ENCODE data around the gene PNPT1.

Gene PNPT1

DNA sequence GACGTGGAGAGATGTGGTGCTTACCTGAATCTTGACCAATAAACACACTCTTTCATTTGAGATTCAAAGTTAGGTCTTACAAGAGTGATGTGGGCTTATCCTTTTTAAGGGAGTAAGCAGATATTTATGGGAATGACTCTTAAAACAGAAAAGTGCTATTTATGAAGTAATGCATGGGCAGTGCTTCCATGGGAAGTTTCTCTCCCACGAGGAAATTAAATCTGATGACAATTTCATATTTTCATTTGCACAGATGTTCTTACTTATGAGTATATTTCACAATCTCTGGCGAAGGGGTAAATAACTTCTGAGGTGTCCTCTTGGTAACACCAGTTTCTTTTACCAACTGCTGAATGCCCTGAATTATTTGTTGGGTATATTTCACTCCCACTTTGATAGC, 21.0 kb downstream of the PNPT1 start:
- in situ Hi-C loops (cut with MboI; ENCODE audit: low sequenced_read_pairs): no loop called here

DNA sequence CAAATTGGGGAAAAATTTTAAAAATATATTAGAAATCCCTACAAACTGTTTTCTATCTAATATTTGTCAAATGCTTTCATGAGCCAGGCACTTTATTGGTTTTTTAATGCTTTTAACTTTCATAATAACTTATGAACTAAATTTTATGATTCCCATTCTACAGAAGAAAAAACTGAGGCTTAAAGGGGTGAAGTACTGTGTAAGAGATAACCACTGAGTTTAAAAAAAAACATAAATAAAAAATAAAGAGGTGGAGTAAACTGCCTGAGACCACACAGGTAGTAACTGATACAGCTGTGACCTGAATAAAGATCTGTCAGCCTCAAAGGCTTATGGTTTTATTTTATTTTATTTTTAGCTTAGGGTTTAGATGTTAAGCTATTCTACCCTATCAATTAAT, 24.7 kb downstream of the PNPT1 start:
- in situ Hi-C loops (cut with MboI; ENCODE audit: low sequenced_read_pairs): no loop called here

DNA sequence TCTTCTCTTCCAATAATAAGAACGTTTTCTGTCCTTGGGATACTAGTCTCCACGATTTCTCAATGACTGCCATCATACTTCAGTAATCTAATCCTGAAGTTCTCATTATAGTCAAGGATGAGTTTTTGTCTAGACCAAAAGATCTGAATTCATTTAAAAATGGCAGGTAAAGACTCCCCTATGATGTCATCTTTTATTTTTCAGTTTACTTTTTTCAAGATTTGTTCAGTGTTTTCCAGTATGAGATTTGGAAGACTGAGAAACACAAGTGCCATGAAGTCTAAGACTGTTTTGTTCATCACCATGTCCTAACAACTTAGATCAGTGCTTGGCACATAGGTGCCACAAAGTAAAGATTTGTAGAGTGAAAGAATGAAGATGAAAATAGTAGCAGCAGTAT, 40.4 kb downstream of the PNPT1 start:
- in situ Hi-C loops (cut with MboI; ENCODE audit: low sequenced_read_pairs): no loop called here

DNA sequence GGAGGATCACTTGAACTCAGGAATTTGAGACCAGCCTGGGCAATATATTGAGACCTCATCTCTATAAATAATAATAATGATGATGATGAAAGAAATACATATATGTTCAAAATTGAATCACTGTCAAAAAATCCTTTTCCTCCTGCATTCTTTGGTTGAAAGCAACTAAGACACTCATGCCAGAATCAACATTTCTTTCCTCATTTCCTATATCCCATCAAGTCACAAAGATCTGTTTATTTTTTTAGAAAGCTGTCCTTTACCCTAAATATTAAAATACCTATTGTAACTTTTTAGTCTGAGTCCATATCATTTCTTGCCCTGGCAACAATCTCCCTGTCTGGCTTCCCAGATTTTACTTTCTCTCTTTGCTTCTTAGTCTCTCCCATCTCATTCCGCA, 44.4 kb downstream of the PNPT1 start:
- in situ Hi-C loops (cut with MboI; ENCODE audit: low sequenced_read_pairs): no loop called here

DNA sequence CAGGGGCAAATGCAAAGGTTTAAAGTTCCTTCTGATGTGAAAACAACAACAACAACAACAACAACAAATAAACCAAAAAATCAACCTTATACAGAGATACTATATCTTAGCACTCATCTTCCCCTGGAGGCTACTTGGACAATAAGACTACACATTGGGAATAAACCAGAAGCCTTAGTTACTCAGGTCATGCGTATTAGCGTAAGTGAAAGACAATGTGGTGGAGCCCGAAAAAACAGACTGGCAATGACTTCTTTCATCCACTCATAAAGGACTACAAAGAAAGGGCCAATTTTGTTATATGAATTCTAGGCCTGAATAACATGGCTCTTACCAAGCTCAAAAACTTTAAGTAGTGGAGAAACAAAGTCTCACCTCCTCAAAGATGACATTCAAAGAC, 56.8 kb downstream of the PNPT1 start:
- in situ Hi-C loops (cut with MboI; ENCODE audit: low sequenced_read_pairs): no loop called here

DNA sequence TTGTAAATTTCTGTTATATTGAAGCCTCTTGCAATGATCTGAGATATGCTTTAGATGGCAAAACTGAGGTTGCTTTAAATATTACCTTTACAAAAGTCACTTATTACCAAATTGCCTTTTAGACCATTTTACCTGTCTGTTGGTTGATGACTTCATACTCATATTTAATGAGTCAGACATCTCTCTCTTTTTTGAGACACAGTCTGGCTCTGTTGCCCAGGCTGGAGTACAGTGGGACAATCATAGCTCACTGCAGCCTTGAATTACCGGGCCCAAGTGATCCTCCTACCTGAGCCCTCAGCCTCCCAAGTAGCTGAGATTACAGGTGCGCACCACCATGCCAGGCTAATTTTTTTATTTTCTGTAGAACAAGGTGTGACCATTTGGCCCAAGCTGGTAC, 64.7 kb downstream of the PNPT1 start:
- in situ Hi-C loops (cut with MboI; ENCODE audit: low sequenced_read_pairs): no loop called here

DNA sequence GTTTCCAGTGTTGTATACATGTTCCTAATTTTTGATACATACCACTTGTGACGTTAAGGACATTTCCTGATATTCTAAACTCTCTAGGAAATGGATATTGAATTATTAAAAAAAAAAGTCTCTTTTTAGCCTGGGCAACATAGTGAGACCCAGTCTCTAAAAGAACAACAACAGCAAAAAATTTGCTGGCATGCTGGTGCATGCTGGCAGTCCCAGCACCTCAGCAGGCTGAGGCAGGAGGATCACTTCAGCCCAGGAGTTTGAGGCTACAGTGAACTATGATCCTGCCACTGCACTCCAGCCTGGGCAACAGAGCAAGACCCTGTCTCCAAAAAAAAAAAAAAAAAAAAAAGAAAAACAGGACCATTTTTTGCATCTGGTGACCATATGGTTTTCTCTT, 65.7 kb downstream of the PNPT1 start:
- in situ Hi-C loops (cut with MboI; ENCODE audit: low sequenced_read_pairs): no loop called here

DNA sequence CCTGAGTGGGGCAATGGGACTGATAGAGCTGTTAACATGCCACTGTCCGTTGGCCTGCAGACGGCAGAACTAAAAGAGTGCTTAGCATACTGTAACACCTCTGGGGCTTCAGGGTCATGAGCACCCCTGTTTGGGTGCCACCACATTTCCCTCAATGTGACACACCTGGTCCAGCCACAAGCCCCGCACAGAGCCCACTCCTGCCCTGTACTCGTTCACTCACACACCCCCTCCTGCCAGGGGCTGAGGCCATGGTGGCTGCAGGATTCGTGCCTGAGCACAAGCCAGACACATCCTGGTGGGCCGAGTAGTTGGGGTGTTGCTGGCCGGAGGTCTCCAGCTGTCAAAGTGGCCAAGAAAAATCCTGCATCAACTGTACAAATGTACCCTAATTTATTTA, 71.8 kb downstream of the PNPT1 start:
- in situ Hi-C loops (cut with MboI; ENCODE audit: low sequenced_read_pairs): no loop called here

DNA sequence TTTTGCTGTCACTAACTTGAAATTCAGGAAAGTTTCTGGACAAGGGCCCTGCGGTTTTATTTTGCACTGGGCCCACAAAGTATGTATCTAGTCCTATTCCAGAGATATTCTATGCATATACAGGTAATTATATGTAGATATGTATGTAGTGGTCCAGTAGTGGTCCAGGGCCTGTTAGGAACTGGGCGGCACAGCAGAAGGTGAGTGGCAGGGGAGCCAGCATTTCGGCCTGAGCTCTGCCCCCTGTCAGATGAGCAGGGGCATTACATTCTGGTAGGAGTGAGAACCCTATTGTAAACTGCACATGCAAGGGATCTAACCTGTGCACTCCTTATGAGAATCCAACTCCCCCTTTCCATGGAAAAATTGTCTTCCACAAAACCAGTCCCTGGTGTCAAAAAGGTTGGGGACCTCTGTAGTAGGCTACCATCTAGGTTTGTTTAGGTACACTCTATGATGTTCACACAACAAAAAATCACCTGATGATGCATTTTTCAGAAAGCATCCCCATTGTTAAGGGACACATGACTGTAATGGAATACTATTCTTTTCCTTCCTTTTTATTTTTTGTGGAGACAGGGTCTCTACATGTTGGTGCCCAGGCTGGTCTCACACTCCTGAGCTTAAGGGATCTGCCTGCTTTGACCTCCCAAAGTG, 73.4 kb downstream of the PNPT1 start:
- in situ Hi-C loops (cut with MboI; ENCODE audit: low sequenced_read_pairs): no loop called here

DNA sequence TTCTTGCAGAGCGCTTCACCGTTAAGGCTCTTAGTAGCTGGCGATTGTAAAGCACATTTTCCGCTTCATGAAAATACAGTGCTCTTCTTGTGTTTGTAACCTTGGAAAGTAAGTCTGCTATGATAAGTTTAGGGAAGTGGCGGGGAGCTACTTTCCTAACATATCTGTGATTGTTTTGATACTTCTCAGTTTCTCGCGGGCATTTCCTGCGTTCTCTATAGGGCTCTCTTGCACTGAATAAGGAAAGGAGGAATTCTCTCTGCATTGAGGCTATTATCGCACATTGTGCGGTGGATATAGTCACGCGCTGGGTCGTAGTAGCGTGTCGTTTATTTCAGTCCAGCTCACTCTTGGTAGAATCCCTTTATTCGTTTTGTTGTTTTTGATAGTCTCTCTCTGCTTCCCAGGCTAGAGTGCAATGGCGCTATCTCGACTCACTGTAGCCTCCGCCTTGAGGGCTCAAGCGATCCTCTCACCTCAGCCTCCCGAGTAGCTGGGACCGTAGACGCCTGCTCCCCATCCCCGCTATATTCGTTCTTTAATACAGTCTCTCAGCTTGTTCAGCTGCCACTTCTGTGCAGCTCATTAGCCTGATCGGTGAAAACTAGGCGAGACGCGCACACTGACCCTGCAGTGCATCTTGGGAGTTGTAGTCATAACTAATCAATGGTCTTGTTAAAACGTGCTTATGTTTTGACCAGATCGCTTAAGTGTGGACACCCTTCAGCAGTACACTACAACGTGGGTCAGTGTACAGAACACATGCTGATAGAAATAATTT, 75.2 kb downstream of the PNPT1 start:
- in situ Hi-C loops (cut with MboI; ENCODE audit: low sequenced_read_pairs): no loop called here

DNA sequence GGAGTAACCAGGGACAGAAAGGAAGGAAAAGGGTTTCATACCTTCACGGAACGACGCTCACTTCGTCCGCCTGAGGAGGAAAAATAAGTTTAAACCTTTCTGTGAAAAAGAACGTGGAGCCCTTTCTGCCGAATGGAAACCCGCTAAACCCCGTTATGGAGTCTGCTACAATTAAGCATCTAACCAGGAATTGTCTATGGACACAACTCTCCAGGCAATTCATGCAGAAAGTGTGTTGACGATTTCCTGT, 75.7 kb downstream of the PNPT1 start:
- in situ Hi-C loops (cut with MboI; ENCODE audit: low sequenced_read_pairs): no loop called here

DNA sequence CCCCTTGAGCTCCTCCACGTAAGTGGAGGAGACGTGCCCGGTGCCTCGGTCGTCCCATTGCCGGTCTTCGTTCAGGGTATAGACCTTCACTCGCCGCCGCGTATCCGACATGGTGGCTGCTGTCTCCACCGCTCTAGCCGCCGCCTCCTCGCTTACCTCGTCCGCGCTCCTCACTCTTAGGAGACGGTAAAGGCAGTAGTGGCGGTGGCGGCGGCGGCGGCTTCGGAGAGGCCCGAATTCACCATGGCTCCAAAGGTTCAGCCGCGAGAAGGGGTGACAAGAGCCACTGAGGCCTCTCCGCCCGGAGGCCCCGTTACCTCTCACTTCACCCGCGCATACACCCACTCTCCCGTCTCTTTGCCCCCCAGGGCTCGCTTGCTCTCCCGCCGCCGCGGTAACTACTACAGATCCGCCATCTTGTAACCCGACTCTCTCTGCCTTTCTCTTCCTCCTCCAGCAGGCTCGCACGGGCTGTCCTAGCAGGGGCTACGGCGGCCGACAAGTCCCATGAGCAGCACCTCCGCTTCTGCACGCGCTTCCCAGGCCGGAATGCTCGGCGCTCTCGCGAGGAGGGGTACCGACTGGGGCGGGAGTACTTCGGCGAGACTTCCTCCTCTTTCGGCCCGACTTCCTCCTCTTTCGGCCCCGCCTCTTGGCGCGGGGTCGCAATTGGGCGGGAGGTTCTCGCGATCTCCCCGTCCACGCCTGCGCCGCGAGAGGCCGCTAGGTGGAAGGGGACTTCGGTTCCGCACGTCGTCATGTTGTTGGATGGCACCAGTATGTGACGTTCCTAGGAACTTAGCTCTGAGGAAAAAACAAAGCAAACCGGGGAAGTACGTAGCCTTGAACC, 76.2 kb downstream of the PNPT1 start, which contains the start of gene PPP4R3B:
Gene PPP4R3B (minus strand): TSS at position 448 of the 850 bp plus-strand sequence. CDS start 337 bp downstream, at position 111.
- in situ Hi-C loops (cut with MboI; ENCODE audit: low sequenced_read_pairs): no loop called here

DNA sequence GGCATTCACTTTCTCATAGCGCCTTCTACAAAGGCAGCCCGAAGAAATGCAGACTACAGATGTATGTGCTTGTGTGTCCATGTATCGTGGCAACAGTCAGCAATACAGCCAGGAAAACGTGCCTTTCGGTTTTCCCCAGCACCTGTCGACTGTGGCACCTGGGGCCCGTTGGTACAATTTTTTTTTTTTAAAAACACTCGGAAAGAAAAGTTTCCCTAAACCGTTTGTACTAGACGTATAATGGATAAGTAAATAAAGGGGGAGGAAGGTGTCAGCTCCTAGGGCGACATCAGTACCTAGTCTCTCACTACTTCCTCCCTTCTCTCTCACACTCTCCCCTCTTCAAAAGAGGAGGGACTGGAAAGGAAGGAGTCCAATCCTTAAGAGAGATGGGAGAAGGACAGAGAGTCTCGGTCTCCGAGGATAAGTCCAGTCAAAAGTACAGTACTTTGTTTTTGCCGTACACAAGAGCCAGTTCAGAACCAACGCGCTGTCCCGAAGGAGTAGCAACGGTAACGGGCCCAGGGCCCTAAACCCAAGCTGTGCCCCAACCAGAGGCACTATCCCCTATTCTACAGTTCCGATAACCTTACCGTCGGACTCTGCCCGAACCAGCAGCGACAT, 77.0 kb downstream of the PNPT1 start:
- in situ Hi-C loops (cut with MboI; ENCODE audit: low sequenced_read_pairs): no loop called here

DNA sequence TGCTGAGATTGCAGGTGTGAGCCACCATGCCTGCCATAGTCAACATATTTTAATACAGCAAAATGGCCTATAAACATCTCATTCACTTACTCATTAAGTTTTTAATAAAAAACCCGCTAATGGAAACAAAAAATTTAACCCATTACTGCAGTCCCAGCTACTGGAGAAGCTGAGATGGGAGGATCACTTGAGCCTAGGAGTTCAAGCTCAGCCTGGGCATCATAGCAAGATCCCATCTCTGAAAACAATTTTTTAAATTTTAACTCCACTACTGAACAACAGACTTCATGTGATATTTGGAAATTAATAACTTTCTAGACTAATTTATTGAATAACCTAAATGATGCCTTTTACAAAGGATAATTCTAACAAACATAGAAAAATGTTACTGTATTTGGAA, 81.6 kb downstream of the PNPT1 start:
- in situ Hi-C loops (cut with MboI; ENCODE audit: low sequenced_read_pairs): no loop called here

DNA sequence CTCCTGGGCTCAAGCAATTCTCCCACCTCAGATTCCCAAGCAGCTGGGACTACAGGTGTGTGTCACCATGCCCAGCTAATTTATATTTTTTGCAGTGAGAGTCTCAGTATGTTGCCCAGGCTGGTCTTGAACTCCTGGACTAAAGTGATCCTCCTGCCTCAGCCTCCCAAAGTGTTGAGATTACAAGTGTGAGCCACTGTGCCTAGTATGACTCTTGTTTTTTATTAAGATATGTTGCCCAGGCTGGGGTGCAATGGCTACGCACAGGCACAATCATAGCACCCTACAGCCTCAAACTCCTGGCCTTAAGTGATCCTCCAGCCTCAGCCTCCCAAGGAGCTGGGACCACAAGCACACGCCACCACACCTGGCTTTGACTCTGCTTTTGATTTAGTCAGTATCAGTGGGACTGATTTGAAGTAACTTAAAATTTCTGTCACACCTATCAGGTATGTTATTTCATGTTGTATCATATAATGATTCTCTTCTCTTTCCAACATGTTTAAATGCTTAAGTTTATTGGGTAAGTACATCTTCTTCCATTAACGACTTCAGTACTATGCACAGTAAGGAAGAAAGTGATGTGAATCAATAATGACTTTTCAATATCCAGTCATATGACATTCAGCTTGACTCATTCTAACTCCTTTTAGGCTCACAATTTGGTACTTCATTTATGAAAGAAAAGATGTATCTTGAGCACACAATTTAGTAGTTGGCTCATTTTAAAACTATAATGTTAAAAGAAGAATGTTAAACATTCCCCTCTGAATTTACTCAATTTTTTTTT, 82.5 kb downstream of the PNPT1 start:
- in situ Hi-C loops (cut with MboI; ENCODE audit: low sequenced_read_pairs): no loop called here

DNA sequence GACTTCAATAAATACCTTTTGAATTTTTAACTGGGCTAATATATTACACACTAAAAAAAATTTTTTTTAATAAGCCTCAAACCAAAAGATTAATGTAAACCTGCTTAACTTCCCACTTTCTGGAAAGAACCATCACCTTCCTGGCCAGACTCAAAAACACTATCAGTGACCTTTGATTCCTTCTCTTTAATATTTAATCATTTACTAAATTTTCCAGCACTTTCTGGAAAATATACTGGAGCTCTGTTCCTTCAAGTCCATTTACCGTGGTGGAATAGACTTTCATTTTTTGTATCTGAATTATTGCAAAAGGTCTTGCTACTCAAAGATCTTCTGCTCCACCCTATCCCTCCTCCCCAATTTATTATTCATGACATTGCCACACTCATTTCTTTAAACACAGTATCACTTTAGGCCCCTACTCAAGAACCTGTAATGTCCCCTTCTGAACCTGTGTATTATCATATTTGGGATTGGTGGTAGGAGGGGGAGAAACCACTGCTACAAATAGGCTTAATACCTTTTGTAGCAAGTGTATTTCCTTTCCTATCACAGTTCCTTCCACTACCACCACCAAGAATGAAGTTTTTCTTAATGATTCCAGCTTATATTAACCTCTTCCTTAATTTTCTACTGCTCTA, 83.6 kb downstream of the PNPT1 start:
- in situ Hi-C loops (cut with MboI; ENCODE audit: low sequenced_read_pairs): no loop called here

DNA sequence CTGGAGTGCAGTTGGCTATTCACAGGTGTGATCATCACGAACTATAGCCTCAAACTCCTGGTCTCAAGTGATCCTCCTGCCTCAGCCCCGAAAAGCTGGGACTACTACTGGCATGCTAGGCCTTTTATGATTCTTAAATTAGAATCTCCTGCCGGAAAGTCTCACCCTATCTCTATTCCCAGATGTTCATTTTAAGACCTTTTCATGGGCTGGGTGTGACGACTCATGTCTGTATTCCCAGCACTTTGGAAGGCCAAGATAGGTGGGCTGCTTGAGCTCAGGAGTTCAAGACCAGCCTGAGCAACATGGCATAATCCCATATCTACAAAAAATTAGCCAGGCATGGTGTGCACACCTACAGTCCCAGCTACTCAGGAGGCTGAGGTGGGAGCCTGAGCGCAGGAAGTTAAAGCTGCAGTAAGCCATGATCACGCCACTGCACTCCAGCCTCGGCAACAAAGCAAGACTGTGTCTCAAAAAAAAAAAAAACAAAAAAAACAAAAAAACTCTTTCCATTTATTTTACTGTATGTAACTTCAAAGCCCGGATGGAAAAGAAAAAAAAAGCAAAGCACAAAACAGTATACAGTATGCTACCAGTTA, 84.3 kb downstream of the PNPT1 start:
- in situ Hi-C loops (cut with MboI; ENCODE audit: low sequenced_read_pairs): no loop called here

DNA sequence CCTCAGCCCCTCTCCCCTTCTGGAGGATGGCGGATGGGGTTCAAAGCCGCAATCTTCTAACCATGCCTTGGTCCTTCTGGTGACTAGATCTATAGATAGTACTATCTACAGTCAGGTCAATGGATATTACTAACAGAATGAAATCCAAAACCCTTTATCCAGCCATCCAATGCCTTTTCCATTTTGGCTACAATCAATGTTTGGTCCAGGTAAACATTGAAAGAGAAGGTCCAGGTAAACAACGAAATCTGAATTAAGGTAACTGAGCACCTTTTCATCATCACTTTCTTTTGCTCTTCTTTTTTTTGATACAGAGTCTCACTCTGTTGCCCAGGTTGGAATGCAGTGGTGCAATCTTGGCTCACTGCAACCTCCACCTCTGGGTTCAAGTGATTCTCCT, 85.9 kb downstream of the PNPT1 start:
- in situ Hi-C loops (cut with MboI; ENCODE audit: low sequenced_read_pairs): no loop called here

DNA sequence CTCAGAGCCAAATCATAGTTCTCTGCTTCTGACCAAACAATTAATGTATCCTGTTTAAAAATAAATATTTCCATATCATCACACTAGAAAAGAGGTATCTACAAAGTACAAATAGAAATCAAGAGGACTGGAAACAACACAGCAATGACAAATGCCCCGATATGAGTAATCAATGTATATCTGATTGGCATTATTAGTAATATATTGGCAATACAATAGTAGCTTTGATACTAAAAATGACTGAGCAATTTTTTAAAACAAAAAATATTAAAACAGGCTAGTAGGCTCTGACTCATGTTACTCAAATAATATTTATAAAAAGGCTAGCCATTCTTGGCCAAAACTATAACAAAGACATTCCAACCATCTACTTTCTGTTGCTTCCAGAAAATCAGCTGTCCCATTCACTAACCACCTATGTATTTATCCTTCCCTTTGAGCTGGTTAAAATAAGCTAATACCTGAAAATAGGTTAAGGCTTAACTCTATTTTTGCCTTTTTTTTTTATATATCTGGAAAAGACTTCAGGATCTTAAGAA, 89.5 kb downstream of the PNPT1 start:
- in situ Hi-C loops (cut with MboI; ENCODE audit: low sequenced_read_pairs): no loop called here

DNA sequence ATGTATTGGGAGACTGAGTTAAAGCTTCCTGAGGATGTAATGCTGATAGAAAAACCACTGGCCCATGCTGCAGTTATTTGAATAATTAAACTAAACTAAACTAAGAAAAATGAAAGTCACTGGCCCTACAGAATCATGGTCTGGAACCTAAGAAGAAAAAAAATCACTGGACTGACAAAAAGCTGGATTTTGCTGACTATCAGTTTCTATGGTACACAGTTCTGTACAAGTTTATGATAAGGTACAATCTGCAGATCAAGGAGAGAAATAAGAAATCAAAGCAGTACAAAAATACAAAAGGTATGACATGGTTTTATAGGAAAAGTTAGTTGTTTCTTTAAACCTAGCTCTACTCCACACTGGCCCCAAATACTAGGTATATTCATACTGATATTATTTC, 91.8 kb downstream of the PNPT1 start:
- in situ Hi-C loops (cut with MboI; ENCODE audit: low sequenced_read_pairs): no loop called here
